GM23248 (cell line): ENCODE measurements around the gene NEK11. TPM values are rescaled to one million over a fixed set of nuclear protein-coding genes. Genes with fewer than 3 reads are reported as not detected.
A peak's percentile ranks its signal among the peaks of the same experiment; 100 is the strongest.
"Not testable (repeated sequence)": the region's sequence is repeated elsewhere in the genome, so short reads cannot be mapped to it uniquely, and the experiment has no call there.

Experiments
- DNase-seq: peaks from one replicate; pipeline ENCODE4 v3.0.0-alpha.2; 2015
- H2AFZ ChIP-seq: fragments of 200-600 bp; sonication (generic); 2 replicates; pipeline ENCODE4 v1.6.1; 2016; ENCODE audit warnings: antibody characterized with exemption
- H3F3A ChIP-seq: fragments of 200-600 bp; sonication (generic); 2 replicates; pipeline ENCODE4 v1.6.1; 2016; ENCODE audit warnings: mild to moderate bottlenecking, antibody characterized with exemption, mixed run types; ENCODE audit not compliant: insufficient read depth
- H3K27ac ChIP-seq: fragments of 200-600 bp; sonication (generic); 2 replicates; pipeline ENCODE4 v1.5.1; 2016; ENCODE audit warnings: mild to moderate bottlenecking
- H3K27me3 ChIP-seq: fragments of 200-600 bp; sonication (generic); replicated peaks from 2 replicates; pipeline ENCODE4 v1.6.1; 2016; ENCODE audit warnings: mild to moderate bottlenecking; ENCODE audit not compliant: insufficient read depth
- H3K36me3 ChIP-seq: fragments of 200-600 bp; sonication (generic); 2 replicates; pipeline ENCODE4 v1.6.1; 2016; ENCODE audit warnings: low read depth, mild to moderate bottlenecking
- H3K4me1 ChIP-seq: fragments of 200-600 bp; sonication (generic); 2 replicates; pipeline ENCODE4 v1.6.1; 2016; ENCODE audit warnings: mild to moderate bottlenecking; ENCODE audit not compliant: insufficient read depth
- H3K4me2 ChIP-seq: fragments of 200-600 bp; sonication (generic); one replicate; pipeline ENCODE4 v1.6.1; 2016; ENCODE audit warnings: mild to moderate bottlenecking; ENCODE audit not compliant: unreplicated experiment
- H3K4me3 ChIP-seq: fragments of 200-600 bp; sonication (generic); 2 replicates; pipeline ENCODE4 v1.5.1; 2016; ENCODE audit warnings: mild to moderate bottlenecking
- H3K79me2 ChIP-seq: fragments of 200-600 bp; sonication (generic); 2 replicates; pipeline ENCODE4 v1.6.1; 2016; ENCODE audit warnings: mild to moderate bottlenecking; ENCODE audit not compliant: insufficient read depth
- H3K9ac ChIP-seq: fragments of 200-600 bp; sonication (generic); 2 replicates; pipeline ENCODE4 v1.6.1; 2016; ENCODE audit warnings: mild to moderate bottlenecking
- H3K9me2 ChIP-seq: fragments of 200-600 bp; sonication (generic); 2 replicates; pipeline ENCODE4 v1.6.1; 2016; ENCODE audit warnings: mixed run types, mild to moderate bottlenecking, moderate library complexity; ENCODE audit not compliant: insufficient read depth
- H3K9me3 ChIP-seq: fragments of 200-600 bp; sonication (generic); one replicate; pipeline ENCODE4 v1.6.1; 2017; ENCODE audit warnings: low read depth
- H4K20me1 ChIP-seq: fragments of 200-600 bp; sonication (generic); 2 replicates; pipeline ENCODE4 v1.6.0; 2016; ENCODE audit not compliant: insufficient read depth
- EZH2 ChIP-seq: fragments of 200-600 bp; sonication (generic); IDR thresholded peaks from 2 replicates; pipeline ENCODE4 v1.6.1; 2018; ENCODE audit warnings: antibody characterized with exemption, mild to moderate bottlenecking; ENCODE audit not compliant: insufficient read depth, poor library complexity, severe bottlenecking
- EZH2phosphoT487 ChIP-seq: fragments of 200-600 bp; sonication (generic); IDR thresholded peaks from 2 replicates; pipeline ENCODE4 v1.6.1; 2018; ENCODE audit warnings: antibody characterized with exemption, moderate library complexity, mild to moderate bottlenecking, low read depth; ENCODE audit not compliant: insufficient read depth
- WGBS, 2 experiments: methylation state at CpG; one replicate each; pipeline ENCODE4 v1.1.6; 2015 to 2017; ENCODE audit warnings: low lambda C conversion rate in 2 of 2, low coverage in 1 of 2; ENCODE audit errors: missing lambda C conversion rate in 2 of 2; 5-methylcytosine and 5-hydroxymethylcytosine counted together
- in situ Hi-C: fragments of 300-500 bp; cut with MboI; formaldehyde crosslinking; loops from 2 replicates; pipeline ENCODE4 v1.15.0; 2020
- polyA plus RNA-seq: library from polyadenylated mRNA; unstranded; fragments of >200 nt; fragmentation: Nextera tagmentation; extraction: Ambion mirVana; gene quantifications from 2 replicates; pipeline ENCODE4 v1.2.1, GENCODE V29; 2016
- total RNA-seq: library from RNA; depleted of rRNA; stranded (reverse); fragments of >200 nt; shearing (Covaris generic); gene quantifications from 2 replicates; pipeline ENCODE4 v1.2.3, GENCODE V29; 2014

Gene NEK11
- total and polyA plus RNA-seq, 2 experiments from 2014 or later = 7.6 to 18.5 TPM

GRCh38 chr3:131033480-131034080 is 6.9 kb downstream of the NEK11 start:
- Histone ChIP-seq H3K9me2 (no peaks in the 10 kb centered on the region), H3K4me1 (peaks cover 15% of the 10 kb centered on the region), H3K4me3 (no peak overlapping the region), H4K20me1 (no peaks in the 10 kb centered on the region), H3K27ac (no peak overlapping the region), H3K36me3 (no peaks in the 10 kb centered on the region), H3K4me2 (no peak overlapping the region), H3K79me2 (no peaks in the 10 kb centered on the region), H3F3A (peaks cover 26% of the 10 kb centered on the region), H3K9me3 (no peaks in the 10 kb centered on the region), H3K27me3 (no peaks in the 10 kb centered on the region), H3K9ac (no peak overlapping the region), H2AFZ (no peak overlapping the region)
- DNase-seq = peak; percentile 45
- TF ChIP-seq EZH2 = no peak
- TF ChIP-seq EZH2phosphoT487 = no peak
- in situ Hi-C loops = loop anchor here (25.0 kb wide), 2 partner anchors 454 to 979 kb away; no protein-coding TSS in a partner anchor
- 38 to 46% methylated on average over 1 of the region's 1 CpG for WGBS, 2 experiments

DNA sequence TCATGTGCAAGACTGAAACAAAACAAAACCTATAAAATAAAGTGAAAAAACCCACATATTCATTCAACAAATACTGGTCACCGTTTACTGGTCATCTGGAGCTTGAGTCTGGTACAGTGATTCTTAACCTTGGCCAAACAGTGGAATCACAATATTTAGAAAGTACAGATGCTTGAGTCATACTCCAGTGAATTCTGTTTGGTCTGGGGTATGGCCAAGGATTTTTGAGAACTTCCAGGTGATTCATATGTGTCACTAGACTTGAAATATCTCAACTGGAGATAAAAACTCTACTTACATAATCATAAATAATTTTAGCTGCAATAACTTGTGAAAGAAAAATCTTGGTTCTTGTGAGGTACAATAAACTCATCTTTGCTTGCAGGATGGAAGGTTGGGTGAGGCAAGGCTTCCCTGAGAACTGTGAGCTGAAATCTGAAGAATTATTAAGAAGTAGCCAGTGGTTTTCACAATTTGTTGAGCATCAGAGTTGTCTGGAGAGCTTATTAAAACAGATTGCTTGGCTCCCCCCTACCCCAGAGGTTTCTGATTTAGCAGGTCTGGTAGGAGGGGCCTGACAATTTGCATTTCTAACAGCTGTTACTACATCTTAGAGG is 9.6 kb downstream of the NEK11 start:
- DNase-seq = peak; percentile 78
- peaks cover 15% of the 10 kb centered on the region for H3K4me1 ChIP-seq
- H2AFZ ChIP-seq = no peak overlapping the region
- no peaks in the 10 kb centered on the region for H4K20me1 ChIP-seq
- no peaks in the 10 kb centered on the region for H3K79me2 ChIP-seq
- peaks cover 26% of the 10 kb centered on the region for H3F3A ChIP-seq
- H3K27ac ChIP-seq = peak overlapping the region; percentile 12; the same call in 1 of the 2 replicates
- no peak overlapping the region for H3K9ac ChIP-seq
- no peak overlapping the region for H3K4me2 ChIP-seq
- no peaks in the 10 kb centered on the region for H3K27me3 ChIP-seq
- no peaks in the 10 kb centered on the region for H3K36me3 ChIP-seq
- H3K4me3 ChIP-seq = no peak overlapping the region
- in situ Hi-C loops = loop anchor here (25.0 kb wide), 2 partner anchors 451 to 976 kb away; no protein-coding TSS in a partner anchor
- no peaks in the 10 kb centered on the region for H3K9me2 ChIP-seq
- 11 to 30% methylated on average over 1 of the region's 1 CpG for WGBS, 2 experiments
- TF ChIP-seq EZH2phosphoT487 (no peak), EZH2 (no peak)
- H3K9me3 ChIP-seq = no peaks in the 10 kb centered on the region

GRCh38 chr3:131036986-131037385 is 10.3 kb downstream of the NEK11 start:
- Histone ChIP-seq H4K20me1 (no peaks in the 10 kb centered on the region), H3K27ac (no peak overlapping the region), H3K9ac (no peak overlapping the region), H3K4me2 (no peak overlapping the region), H2AFZ (no peak overlapping the region), H3K4me3 (no peak overlapping the region), H3K36me3 (no peaks in the 10 kb centered on the region), H3F3A (peaks cover 26% of the 10 kb centered on the region), H3K4me1 (peaks cover 15% of the 10 kb centered on the region), H3K27me3 (no peaks in the 10 kb centered on the region), H3K9me3 (no peaks in the 10 kb centered on the region), H3K79me2 (no peaks in the 10 kb centered on the region), H3K9me2 (no peaks in the 10 kb centered on the region)
- DNase-seq = no peak
- in situ Hi-C loops = loop anchor here (25.0 kb wide), 2 partner anchors 450 to 975 kb away; no protein-coding TSS in a partner anchor
- TF ChIP-seq EZH2 (no peak), EZH2phosphoT487 (no peak)
- 75 to 76% methylated on average over 5 of the region's 5 CpGs for WGBS, 2 experiments

- no peaks in the 10 kb centered on the region for H4K20me1 ChIP-seq
- no peak overlapping the region for H3K27ac ChIP-seq
- no peak overlapping the region for H3K4me3 ChIP-seq
- H3K9me3 ChIP-seq = no peaks in the 10 kb centered on the region
- no peak overlapping the region for H3K4me2 ChIP-seq
- H3K9me2 ChIP-seq = no peaks in the 10 kb centered on the region
- no peak overlapping the region for H3K9ac ChIP-seq
- no peaks in the 10 kb centered on the region for H3K36me3 ChIP-seq
- H3K27me3 ChIP-seq = no peaks in the 10 kb centered on the region
- peaks cover 15% of the 10 kb centered on the region for H3K4me1 ChIP-seq
- in situ Hi-C loops = loop anchor here (25.0 kb wide), 2 partner anchors 449 to 974 kb away; no protein-coding TSS in a partner anchor
- TF ChIP-seq EZH2 = no peak
- no peak for TF ChIP-seq EZH2phosphoT487
- DNase-seq = no peak
- H2AFZ ChIP-seq = no peak overlapping the region
- no peaks in the 10 kb centered on the region for H3K79me2 ChIP-seq
- 59 to 68% methylated on average over 2 of the region's 2 CpGs for WGBS, 2 experiments
- peaks cover 20% of the 10 kb centered on the region for H3F3A ChIP-seq
Measured at GRCh38 chr3:131038326-131038725, 11.6 kb downstream of the NEK11 start.

GRCh38 chr3:131042271-131042985 is 15.8 kb downstream of the NEK11 start:
- H3K9me3 ChIP-seq, H4K20me1 ChIP-seq, H3K36me3 ChIP-seq, DNase-seq, H3K27me3 ChIP-seq, H3F3A ChIP-seq, H3K9ac ChIP-seq, H3K27ac ChIP-seq, H3K4me2 ChIP-seq, H3K4me3 ChIP-seq, H3K4me1 ChIP-seq, H3K79me2 ChIP-seq, H2AFZ ChIP-seq, H3K9me2 ChIP-seq: not testable (repeated sequence)
- in situ Hi-C loops = loop anchor here (25.0 kb wide), 2 partner anchors 445 to 970 kb away; no protein-coding TSS in a partner anchor
- 86 to 90% methylated on average over 10 of the region's 10 CpGs for WGBS, 2 experiments
